ENCODE data around the gene PDGFA. TPM values are rescaled to one million over a fixed set of nuclear protein-coding genes. Genes with fewer than 3 reads are reported as not detected.

The PDGFA gene
- polyA plus RNA-seq, 1 donor (not counting 4 experiments of a cell fraction or from before 2014, with no cell fraction given): 14.8 TPM

- Histone ChIP-seq H2AFZ (ENCODE audit: control insufficient read depth, low read length) (no peak overlapping the region), H4K20me1 (ENCODE audit: control insufficient read depth, extremely low read depth, insufficient read depth, low read length) (no peaks in the 10 kb centered on the region), H3K36me3 (ENCODE audit: control insufficient read depth in 2 of 2, extremely low read depth in 1 of 2, insufficient read depth in 2 of 2, low read length in 2 of 2) (no peaks in the 10 kb centered on the region), H3K79me2 (ENCODE audit: control insufficient read depth, insufficient read depth, low read length) (no peaks in the 10 kb centered on the region), H3K27ac (ENCODE audit: control insufficient read depth, insufficient read depth, low read length) (no peak overlapping the region), H3K4me2 (ENCODE audit: control insufficient read depth, extremely low read depth, insufficient read depth, low read depth, low read length) (no peak overlapping the region), H3K4me1 (ENCODE audit: control insufficient read depth, extremely low read depth, insufficient read depth, low read length) (no peaks in the 10 kb centered on the region), H3K9ac (ENCODE audit: control insufficient read depth, extremely low read depth, insufficient read depth, low read length) (no peak overlapping the region), H3K27me3 (ENCODE audit: control insufficient read depth, extremely low read depth, insufficient read depth, low read length) (peaks cover 25% of the 10 kb centered on the region), H3K9me1 (ENCODE audit: control insufficient read depth, extremely low read depth, insufficient read depth, low read length) (no peaks in the 10 kb centered on the region), H3K4me3 (ENCODE audit: control insufficient read depth in 2 of 3, extremely low read depth in 1 of 3, insufficient read depth in 2 of 3, low read depth in 1 of 3, low read length in 3 of 3) (no peak overlapping the region), H3K9me3 (ENCODE audit: control insufficient read depth, low read depth, low read length) (no peaks in the 10 kb centered on the region)
- FAIRE-seq (no peak), DNase-seq (ENCODE audit: low read depth, low spot score) (no peak)
- TF ChIP-seq EZH2 (IDR thresholded peaks at IDR 0.05; ENCODE audit: low read length): no peak
- TF ChIP-seq CTCF (optimal IDR thresholded peaks at IDR 0.05 in 1 of 3, IDR thresholded peaks at IDR 0.05 in 1 of 3, conservative IDR thresholded peaks at IDR 0.05 in 1 of 3; ENCODE audit: extremely low read depth in 1 of 3, insufficient read depth in 2 of 3, low read length in 3 of 3): no peak
- dilution Hi-C loops (cut with MboI; ENCODE audit: extremely low pct_ligation_motif_present, low sequenced_read_pairs): no loop called here
These were observed 59.1 kb downstream of the PDGFA start for GRCh38 chr7:460374-461116.

GRCh38 chr7:459584-460373 is 59.9 kb downstream of the PDGFA start:
- no peak overlapping the region for H3K4me3 ChIP-seq (ENCODE audit: control insufficient read depth in 2 of 3, extremely low read depth in 1 of 3, insufficient read depth in 2 of 3, low read depth in 1 of 3, low read length in 3 of 3)
- no peak overlapping the region for H2AFZ ChIP-seq (ENCODE audit: control insufficient read depth, low read length)
- DNase-seq (ENCODE audit: low read depth, low spot score) (no peak), FAIRE-seq (no peak)
- H3K36me3 ChIP-seq (ENCODE audit: control insufficient read depth in 2 of 2, extremely low read depth in 1 of 2, insufficient read depth in 2 of 2, low read length in 2 of 2): no peaks in the 10 kb centered on the region
- H3K27ac ChIP-seq (ENCODE audit: control insufficient read depth, insufficient read depth, low read length): no peak overlapping the region
- no peaks in the 10 kb centered on the region for H3K9me1 ChIP-seq (ENCODE audit: control insufficient read depth, extremely low read depth, insufficient read depth, low read length)
- peaks cover 19% of the 10 kb centered on the region for H3K27me3 ChIP-seq (ENCODE audit: control insufficient read depth, extremely low read depth, insufficient read depth, low read length)
- dilution Hi-C loops (cut with MboI; ENCODE audit: extremely low pct_ligation_motif_present, low sequenced_read_pairs): no loop called here
- no peak overlapping the region for H3K4me2 ChIP-seq (ENCODE audit: control insufficient read depth, extremely low read depth, insufficient read depth, low read depth, low read length)
- no peak for TF ChIP-seq EZH2 (IDR thresholded peaks at IDR 0.05; ENCODE audit: low read length)
- TF ChIP-seq CTCF (optimal IDR thresholded peaks at IDR 0.05 in 1 of 3, IDR thresholded peaks at IDR 0.05 in 1 of 3, conservative IDR thresholded peaks at IDR 0.05 in 1 of 3; ENCODE audit: extremely low read depth in 1 of 3, insufficient read depth in 2 of 3, low read length in 3 of 3): no peak
- H3K9me3 ChIP-seq (ENCODE audit: control insufficient read depth, low read depth, low read length): no peaks in the 10 kb centered on the region
- H3K9ac ChIP-seq (ENCODE audit: control insufficient read depth, extremely low read depth, insufficient read depth, low read length): no peak overlapping the region
- no peaks in the 10 kb centered on the region for H3K4me1 ChIP-seq (ENCODE audit: control insufficient read depth, extremely low read depth, insufficient read depth, low read length)
- no peaks in the 10 kb centered on the region for H4K20me1 ChIP-seq (ENCODE audit: control insufficient read depth, extremely low read depth, insufficient read depth, low read length)
- no peaks in the 10 kb centered on the region for H3K79me2 ChIP-seq (ENCODE audit: control insufficient read depth, insufficient read depth, low read length)
